ENCODE data around the gene CHST15. TPM values are rescaled to one million over a fixed set of nuclear protein-coding genes. Genes with fewer than 3 reads are reported as not detected.
A peak's percentile ranks its signal among the peaks of the same experiment; 100 is the strongest.

CHST15 gene
- total and polyA plus RNA-seq, 2 of the 13 experiments (the other 11 are each of a cell fraction or from before 2014, with no cell fraction given), result 1.4 to 94.7 TPM

DNA sequence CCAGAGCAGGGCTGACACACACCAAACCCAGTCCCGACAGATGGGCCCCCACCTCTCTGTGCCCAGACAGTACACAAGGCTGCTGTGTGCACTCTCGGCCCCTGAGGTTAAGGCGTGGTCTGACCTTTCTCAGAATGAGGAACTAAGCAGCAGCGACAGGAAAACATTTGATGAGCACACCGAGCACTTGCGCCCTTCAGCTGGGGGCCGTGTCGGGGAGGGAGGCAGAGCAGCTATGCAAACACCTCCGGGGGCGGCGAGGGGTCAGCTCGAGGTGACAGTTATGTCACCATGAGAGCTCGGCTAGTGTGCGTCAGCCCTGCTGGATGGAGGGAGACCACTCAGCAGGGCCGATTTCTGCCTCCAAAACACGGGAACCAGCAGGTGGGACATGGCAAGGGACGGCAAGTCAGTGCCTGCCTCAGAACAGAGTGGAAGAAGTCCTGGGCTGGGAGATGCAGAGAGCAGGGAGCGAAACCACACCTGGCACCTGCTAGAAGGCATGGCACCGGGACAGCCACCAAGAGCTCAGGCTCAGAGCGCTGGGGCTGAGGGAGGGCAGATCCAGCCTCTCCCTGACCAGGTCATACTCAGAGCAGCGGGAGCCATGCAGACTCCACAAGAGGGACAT lies 57.4 kb downstream of the CHST15 start (continued):
- TF ChIP-seq, protein P1, sequence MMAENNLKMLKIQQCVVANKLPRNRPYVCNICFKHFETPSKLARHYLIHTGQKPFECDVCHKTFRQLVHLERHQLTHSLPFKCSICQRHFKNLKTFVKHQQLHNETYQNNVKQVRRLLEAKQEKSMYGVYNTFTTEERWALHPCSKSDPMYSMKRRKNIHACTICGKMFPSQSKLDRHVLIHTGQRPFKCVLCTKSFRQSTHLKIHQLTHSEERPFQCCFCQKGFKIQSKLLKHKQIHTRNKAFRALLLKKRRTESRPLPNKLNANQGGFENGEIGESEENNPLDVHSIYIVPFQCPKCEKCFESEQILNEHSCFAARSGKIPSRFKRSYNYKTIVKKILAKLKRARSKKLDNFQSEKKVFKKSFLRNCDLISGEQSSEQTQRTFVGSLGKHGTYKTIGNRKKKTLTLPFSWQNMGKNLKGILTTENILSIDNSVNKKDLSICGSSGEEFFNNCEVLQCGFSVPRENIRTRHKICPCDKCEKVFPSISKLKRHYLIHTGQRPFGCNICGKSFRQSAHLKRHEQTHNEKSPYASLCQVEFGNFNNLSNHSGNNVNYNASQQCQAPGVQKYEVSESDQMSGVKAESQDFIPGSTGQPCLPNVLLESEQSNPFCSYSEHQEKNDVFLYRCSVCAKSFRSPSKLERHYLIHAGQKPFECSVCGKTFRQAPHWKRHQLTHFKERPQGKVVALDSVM (CRISPR knock-in tag; IDR thresholded peaks at IDR 0.05), result no peak
- TF ChIP-seq BRCA1 (CRISPR knock-in tag; IDR thresholded peaks at IDR 0.05) (no peak; the same call in 1 of the 2 replicates), ZNF224 (CRISPR knock-in tag; IDR thresholded peaks at IDR 0.05) (peak; percentile 55; the same call in 1 of the 2 replicates), GATAD2A (CRISPR knock-in tag; IDR thresholded peaks at IDR 0.05) (peak; percentile 95), NFATC3 (CRISPR knock-in tag; IDR thresholded peaks at IDR 0.05) (no peak), ZNF773 (CRISPR knock-in tag; IDR thresholded peaks at IDR 0.05; ENCODE audit: borderline replicate concordance) (no peak), ZNF121 (CRISPR knock-in tag; IDR thresholded peaks at IDR 0.05) (peak; percentile 65), SRSF4 (IDR thresholded peaks at IDR 0.05; ENCODE audit: low read depth, low read length, poor library complexity, severe bottlenecking) (no peak), ZBTB8A (CRISPR knock-in tag; IDR thresholded peaks at IDR 0.05; ENCODE audit: borderline replicate concordance, low read depth) (no peak), ONECUT2 (CRISPR knock-in tag; IDR thresholded peaks at IDR 0.05) (peak; percentile 42; the same call in 1 of the 2 replicates), RXRB (CRISPR knock-in tag; IDR thresholded peaks at IDR 0.05; ENCODE audit: borderline replicate concordance) (peak; percentile 100), SATB2 (CRISPR knock-in tag; IDR thresholded peaks at IDR 0.05) (no peak), MAX (IDR thresholded peaks at IDR 0.05) (peak; percentile 89), HOXD1 (CRISPR knock-in tag; IDR thresholded peaks at IDR 0.05) (peak; percentile 96), AGO2 (optimal IDR thresholded peaks at IDR 0.05; ENCODE audit: low read depth, low read length) (no peak), ZSCAN21 (CRISPR knock-in tag; IDR thresholded peaks at IDR 0.05; ENCODE audit: borderline replicate concordance) (peak; percentile 92), MIXL1 (CRISPR knock-in tag; IDR thresholded peaks at IDR 0.05) (peak; percentile 86), NKX3-1 (CRISPR knock-in tag; IDR thresholded peaks at IDR 0.05) (no peak)
- TF ChIP-seq, protein P2, sequence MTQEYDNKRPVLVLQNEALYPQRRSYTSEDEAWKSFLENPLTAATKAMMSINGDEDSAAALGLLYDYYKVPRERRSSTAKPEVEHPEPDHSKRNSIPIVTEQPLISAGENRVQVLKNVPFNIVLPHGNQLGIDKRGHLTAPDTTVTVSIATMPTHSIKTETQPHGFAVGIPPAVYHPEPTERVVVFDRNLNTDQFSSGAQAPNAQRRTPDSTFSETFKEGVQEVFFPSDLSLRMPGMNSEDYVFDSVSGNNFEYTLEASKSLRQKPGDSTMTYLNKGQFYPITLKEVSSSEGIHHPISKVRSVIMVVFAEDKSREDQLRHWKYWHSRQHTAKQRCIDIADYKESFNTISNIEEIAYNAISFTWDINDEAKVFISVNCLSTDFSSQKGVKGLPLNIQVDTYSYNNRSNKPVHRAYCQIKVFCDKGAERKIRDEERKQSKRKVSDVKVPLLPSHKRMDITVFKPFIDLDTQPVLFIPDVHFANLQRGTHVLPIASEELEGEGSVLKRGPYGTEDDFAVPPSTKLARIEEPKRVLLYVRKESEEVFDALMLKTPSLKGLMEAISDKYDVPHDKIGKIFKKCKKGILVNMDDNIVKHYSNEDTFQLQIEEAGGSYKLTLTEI (CRISPR knock-in tag; conservative IDR thresholded peaks at IDR 0.05), result no peak
- TF ChIP-seq, protein P3, sequence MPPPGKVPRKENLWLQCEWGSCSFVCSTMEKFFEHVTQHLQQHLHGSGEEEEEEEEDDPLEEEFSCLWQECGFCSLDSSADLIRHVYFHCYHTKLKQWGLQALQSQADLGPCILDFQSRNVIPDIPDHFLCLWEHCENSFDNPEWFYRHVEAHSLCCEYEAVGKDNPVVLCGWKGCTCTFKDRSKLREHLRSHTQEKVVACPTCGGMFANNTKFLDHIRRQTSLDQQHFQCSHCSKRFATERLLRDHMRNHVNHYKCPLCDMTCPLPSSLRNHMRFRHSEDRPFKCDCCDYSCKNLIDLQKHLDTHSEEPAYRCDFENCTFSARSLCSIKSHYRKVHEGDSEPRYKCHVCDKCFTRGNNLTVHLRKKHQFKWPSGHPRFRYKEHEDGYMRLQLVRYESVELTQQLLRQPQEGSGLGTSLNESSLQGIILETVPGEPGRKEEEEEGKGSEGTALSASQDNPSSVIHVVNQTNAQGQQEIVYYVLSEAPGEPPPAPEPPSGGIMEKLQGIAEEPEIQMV (CRISPR knock-in tag; IDR thresholded peaks at IDR 0.05; ENCODE audit: low read depth), result peak; percentile 65; the same call in 1 of the 2 replicates
- TF ChIP-seq, protein P4, sequence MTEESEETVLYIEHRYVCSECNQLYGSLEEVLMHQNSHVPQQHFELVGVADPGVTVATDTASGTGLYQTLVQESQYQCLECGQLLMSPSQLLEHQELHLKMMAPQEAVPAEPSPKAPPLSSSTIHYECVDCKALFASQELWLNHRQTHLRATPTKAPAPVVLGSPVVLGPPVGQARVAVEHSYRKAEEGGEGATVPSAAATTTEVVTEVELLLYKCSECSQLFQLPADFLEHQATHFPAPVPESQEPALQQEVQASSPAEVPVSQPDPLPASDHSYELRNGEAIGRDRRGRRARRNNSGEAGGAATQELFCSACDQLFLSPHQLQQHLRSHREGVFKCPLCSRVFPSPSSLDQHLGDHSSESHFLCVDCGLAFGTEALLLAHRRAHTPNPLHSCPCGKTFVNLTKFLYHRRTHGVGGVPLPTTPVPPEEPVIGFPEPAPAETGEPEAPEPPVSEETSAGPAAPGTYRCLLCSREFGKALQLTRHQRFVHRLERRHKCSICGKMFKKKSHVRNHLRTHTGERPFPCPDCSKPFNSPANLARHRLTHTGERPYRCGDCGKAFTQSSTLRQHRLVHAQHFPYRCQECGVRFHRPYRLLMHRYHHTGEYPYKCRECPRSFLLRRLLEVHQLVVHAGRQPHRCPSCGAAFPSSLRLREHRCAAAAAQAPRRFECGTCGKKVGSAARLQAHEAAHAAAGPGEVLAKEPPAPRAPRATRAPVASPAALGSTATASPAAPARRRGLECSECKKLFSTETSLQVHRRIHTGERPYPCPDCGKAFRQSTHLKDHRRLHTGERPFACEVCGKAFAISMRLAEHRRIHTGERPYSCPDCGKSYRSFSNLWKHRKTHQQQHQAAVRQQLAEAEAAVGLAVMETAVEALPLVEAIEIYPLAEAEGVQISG (CRISPR knock-in tag; IDR thresholded peaks at IDR 0.05), result peak; percentile 86
- TF ChIP-seq, protein P5, sequence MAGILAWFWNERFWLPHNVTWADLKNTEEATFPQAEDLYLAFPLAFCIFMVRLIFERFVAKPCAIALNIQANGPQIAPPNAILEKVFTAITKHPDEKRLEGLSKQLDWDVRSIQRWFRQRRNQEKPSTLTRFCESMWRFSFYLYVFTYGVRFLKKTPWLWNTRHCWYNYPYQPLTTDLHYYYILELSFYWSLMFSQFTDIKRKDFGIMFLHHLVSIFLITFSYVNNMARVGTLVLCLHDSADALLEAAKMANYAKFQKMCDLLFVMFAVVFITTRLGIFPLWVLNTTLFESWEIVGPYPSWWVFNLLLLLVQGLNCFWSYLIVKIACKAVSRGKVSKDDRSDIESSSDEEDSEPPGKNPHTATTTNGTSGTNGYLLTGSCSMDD (CRISPR knock-in tag; IDR thresholded peaks at IDR 0.05), result no peak

Measured in HepG2 (cell line).